ENCODE results near the gene PARN.
"Not testable (repeated sequence)": the region's sequence is repeated elsewhere in the genome, so short reads cannot be mapped to it uniquely, and the experiment has no call there.

The PARN gene

GRCh38 chr16:14437426-14437825 is 192.6 kb downstream of the PARN start:
- DNase-seq (ENCODE audit: low read depth) = no peak

- no peak for DNase-seq (ENCODE audit: low read depth)
Measured at GRCh38 chr16:14436401-14436955, 193.6 kb downstream of the PARN start.

- DNase-seq (ENCODE audit: low read depth) = no peak
Measured at GRCh38 chr16:14434860-14435259, 195.2 kb downstream of the PARN start.

- not testable (repeated sequence) for DNase-seq (ENCODE audit: low read depth)
Measured at GRCh38 chr16:14428971-14429637, 201.0 kb downstream of the PARN start.

- DNase-seq (ENCODE audit: low read depth) = no peak
Measured at GRCh38 chr16:14428043-14428442, 202.0 kb downstream of the PARN start.

GRCh38 chr16:14427371-14427948 is 202.6 kb downstream of the PARN start:
- DNase-seq (ENCODE audit: low read depth) = no peak

- DNase-seq (ENCODE audit: low read depth) = no peak
Measured at GRCh38 chr16:14424595-14424994, 205.5 kb downstream of the PARN start.

GRCh38 chr16:14423344-14423743 is 206.7 kb downstream of the PARN start:
- no peak for DNase-seq (ENCODE audit: low read depth)

GRCh38 chr16:14420721-14421488 is 209.2 kb downstream of the PARN start:
- DNase-seq (ENCODE audit: low read depth) = no peak

GRCh38 chr16:14420243-14420642 is 209.8 kb downstream of the PARN start:
- DNase-seq (ENCODE audit: low read depth) = not testable (repeated sequence)

- DNase-seq (ENCODE audit: low read depth) = no peak
Measured at GRCh38 chr16:14419817-14420216, 210.2 kb downstream of the PARN start.

GRCh38 chr16:14418795-14419225 is 211.2 kb downstream of the PARN start:
- DNase-seq (ENCODE audit: low read depth) = no peak

GRCh38 chr16:14416184-14416583 is 213.9 kb downstream of the PARN start:
- no peak for DNase-seq (ENCODE audit: low read depth)

GRCh38 chr16:14415291-14415690 is 214.8 kb downstream of the PARN start:
- DNase-seq (ENCODE audit: low read depth) = no peak

- DNase-seq (ENCODE audit: low read depth) = no peak
Measured at GRCh38 chr16:14409563-14409962, 220.5 kb downstream of the PARN start.

GRCh38 chr16:14407786-14408399 is 222.2 kb downstream of the PARN start:
- no peak for DNase-seq (ENCODE audit: low read depth)

- peak; percentile 33 for DNase-seq (ENCODE audit: low read depth)
Measured at GRCh38 chr16:14405611-14406537, 224.2 kb downstream of the PARN start.

GRCh38 chr16:14403001-14403389 is 227.1 kb downstream of the PARN start:
- not testable (repeated sequence) for DNase-seq (ENCODE audit: low read depth)

GRCh38 chr16:14402114-14403000 is 227.7 kb downstream of the PARN start:
- DNase-seq (ENCODE audit: low read depth) = not testable (repeated sequence)

GRCh38 chr16:14401711-14402061 is 228.4 kb downstream of the PARN start:
- DNase-seq (ENCODE audit: low read depth) = not testable (repeated sequence)

All from activated T-cell treated with anti-CD3 and anti-CD28 coated beads for 48 hours (primary cell).